ENCODE data around the gene ST8SIA5. TPM values are rescaled to one million over a fixed set of nuclear protein-coding genes. Genes with fewer than 3 reads are reported as not detected.

ST8SIA5 gene
- total RNA-seq, 1 experiment from 2014 or later, result not detected

- Mint-ChIP-seq H3K4me3 (ENCODE audit: unreplicated experiment) (no peak overlapping the region), H3K36me3 (ENCODE audit: insufficient read depth, unreplicated experiment) (no peaks in the 10 kb centered on the region), H3K27me3 (ENCODE audit: insufficient read depth, unreplicated experiment) (no peaks in the 10 kb centered on the region), H3K27ac (ENCODE audit: low read depth, unreplicated experiment) (no peak overlapping the region), H3K9me3 (ENCODE audit: unreplicated experiment) (no peaks in the 10 kb centered on the region), H3K4me1 (ENCODE audit: insufficient read depth, unreplicated experiment) (peaks cover 6% of the 10 kb centered on the region)
- intact Hi-C loops (cut with micrococcal nuclease), result no loop called here
- DNase-seq (ENCODE audit: unreplicated experiment), result no peak
- no TSS peak for BruUV-seq (replicated peaks)
- ChIA-PET POLR2A (no interaction called here), CTCF (no interaction called here)
- TF ChIP-seq CTCF (IDR thresholded peaks at IDR 0.05; ENCODE audit: unreplicated experiment), result no peak
These were observed 52.7 kb downstream of the ST8SIA5 start for GRCh38 chr18:46704189-46704588.

DNA sequence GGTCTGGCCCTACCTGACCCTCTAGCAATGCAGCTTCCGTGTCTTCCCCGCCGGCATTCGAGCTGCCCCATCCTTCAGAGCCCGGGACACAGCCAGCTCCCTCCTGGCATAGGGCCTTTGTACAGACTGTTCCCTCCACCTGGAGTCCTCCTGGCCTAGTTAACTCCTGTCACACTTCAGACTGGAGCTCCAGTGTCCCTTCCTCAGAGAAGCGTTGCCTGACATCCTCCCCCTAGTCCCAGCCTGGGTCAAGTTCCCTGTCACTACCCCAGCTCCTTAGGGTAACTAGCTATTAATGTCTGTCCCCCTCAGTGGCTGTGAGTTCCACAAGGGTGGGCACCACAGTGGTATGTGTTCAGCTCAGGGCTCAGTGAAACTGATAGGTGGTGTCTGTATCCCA, 54.4 kb downstream of the ST8SIA5 start:
- Mint-ChIP-seq H3K36me3 (ENCODE audit: insufficient read depth, unreplicated experiment) (no peaks in the 10 kb centered on the region), H3K9me3 (ENCODE audit: unreplicated experiment) (peaks cover 9% of the 10 kb centered on the region), H3K27ac (ENCODE audit: low read depth, unreplicated experiment) (no peak overlapping the region), H3K4me1 (ENCODE audit: insufficient read depth, unreplicated experiment) (peaks cover 5% of the 10 kb centered on the region), H3K27me3 (ENCODE audit: insufficient read depth, unreplicated experiment) (peaks cover 15% of the 10 kb centered on the region), H3K4me3 (ENCODE audit: unreplicated experiment) (no peak overlapping the region)
- intact Hi-C loops (cut with micrococcal nuclease), result no loop called here
- BruUV-seq (replicated peaks), result no TSS peak
- ChIA-PET CTCF (interaction anchor here (0.6 kb wide), 1 partner anchor 566 kb away, joined by 4 read pairs; no protein-coding TSS in a partner anchor), POLR2A (no interaction called here)
- TF ChIP-seq CTCF (IDR thresholded peaks at IDR 0.05; ENCODE audit: unreplicated experiment), result no peak
- no peak for DNase-seq (ENCODE audit: unreplicated experiment)

GRCh38 chr18:46700066-46700824, 56.6 kb downstream of the ST8SIA5 start:
- CTCF ChIA-PET, result interaction anchor here (0.5 to 0.9 kb wide), 2 partner anchors 121 to 420 kb away, joined by 3 read pairs; no protein-coding TSS in a partner anchor
- intact Hi-C loops (cut with micrococcal nuclease), result no loop called here
- Mint-ChIP-seq H3K27ac (ENCODE audit: low read depth, unreplicated experiment) (no peak overlapping the region), H3K9me3 (ENCODE audit: unreplicated experiment) (peaks cover 9% of the 10 kb centered on the region), H3K4me1 (ENCODE audit: insufficient read depth, unreplicated experiment) (no peaks in the 10 kb centered on the region), H3K4me3 (ENCODE audit: unreplicated experiment) (no peak overlapping the region), H3K27me3 (ENCODE audit: insufficient read depth, unreplicated experiment) (peaks cover 24% of the 10 kb centered on the region), H3K36me3 (ENCODE audit: insufficient read depth, unreplicated experiment) (no peaks in the 10 kb centered on the region)
- no peak for TF ChIP-seq CTCF (IDR thresholded peaks at IDR 0.05; ENCODE audit: unreplicated experiment)
- POLR2A ChIA-PET, result no interaction called here
- BruUV-seq (replicated peaks), result no TSS peak
- DNase-seq (ENCODE audit: unreplicated experiment), result no peak

DNA sequence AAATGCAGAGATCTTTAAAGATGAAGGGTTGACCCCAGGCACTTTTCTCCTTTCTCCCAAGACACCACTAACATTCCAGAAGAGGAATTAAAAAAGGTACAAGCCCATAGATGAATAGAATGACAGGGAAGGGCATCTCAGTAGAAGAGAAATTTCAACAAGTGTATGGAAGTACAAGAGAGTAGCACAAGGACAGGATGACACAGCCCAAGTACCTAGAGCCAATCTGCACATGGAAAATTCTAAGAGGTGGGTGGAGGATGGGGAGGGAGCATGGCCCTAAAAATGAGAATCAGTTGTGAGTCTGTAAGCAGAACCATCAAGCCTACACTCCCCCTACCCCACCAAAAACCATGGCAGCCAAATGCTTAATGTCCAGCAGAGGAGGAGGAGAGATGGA, 60.2 kb downstream of the ST8SIA5 start:
- no peak for DNase-seq (ENCODE audit: unreplicated experiment)
- no peak for TF ChIP-seq CTCF (IDR thresholded peaks at IDR 0.05; ENCODE audit: unreplicated experiment)
- POLR2A ChIA-PET, result no interaction called here
- intact Hi-C loops (cut with micrococcal nuclease), result no loop called here
- CTCF ChIA-PET, result interaction anchor here (0.7 kb wide), 1 partner anchor 11 kb away, joined by 3 read pairs; no protein-coding TSS in a partner anchor
- no peaks in the 10 kb centered on the region for H3K4me1 Mint-ChIP-seq (ENCODE audit: insufficient read depth, unreplicated experiment)
- no peak overlapping the region for H3K27ac Mint-ChIP-seq (ENCODE audit: low read depth, unreplicated experiment)
- H3K4me3 Mint-ChIP-seq (ENCODE audit: unreplicated experiment), result no peak overlapping the region
- no peaks in the 10 kb centered on the region for H3K36me3 Mint-ChIP-seq (ENCODE audit: insufficient read depth, unreplicated experiment)
- BruUV-seq (replicated peaks), result no TSS peak
- peaks cover 24% of the 10 kb centered on the region for H3K27me3 Mint-ChIP-seq (ENCODE audit: insufficient read depth, unreplicated experiment)
- peaks cover 9% of the 10 kb centered on the region for H3K9me3 Mint-ChIP-seq (ENCODE audit: unreplicated experiment)

Data from MCF 10A (cell line).